Kidney epithelial cell (primary cell): ENCODE data around the gene COL23A1. TPM values are rescaled to one million over a fixed set of nuclear protein-coding genes. Genes with fewer than 3 reads are reported as not detected.

Experiments
- DNase-seq: peaks from one replicate; pipeline ENCODE4 v3.0.0-alpha.2; 2010; ENCODE audit warnings: low read depth
- H3K27me3 ChIP-seq: 2 replicates; pipeline ENCODE4 v1.6.0; 2011; ENCODE audit warnings: low read length; ENCODE audit not compliant: control insufficient read depth, insufficient read depth
- H3K36me3 ChIP-seq: 2 replicates; pipeline ENCODE4 v1.5.1; 2011; ENCODE audit warnings: low read length; ENCODE audit not compliant: control insufficient read depth, insufficient read depth
- H3K4me3 ChIP-seq: 2 replicates; pipeline ENCODE4 v1.5.1; 2011; ENCODE audit warnings: low read depth, mild to moderate bottlenecking, control low read depth, low read length
- CTCF ChIP-seq: IDR thresholded peaks from 2 replicates; pipeline ENCODE4 v1.5.1; 2011; ENCODE audit warnings: mild to moderate bottlenecking, moderate library complexity, low read length, control low read depth, inconsistent platforms; ENCODE audit not compliant: insufficient read depth, poor library complexity, severe bottlenecking
- total RNA-seq: library from RNA; depleted of rRNA; stranded (reverse); fragments of >200 nt; gene quantifications from 2 replicates; pipeline ENCODE4 v1.2.3, GENCODE V29; 2015

COL23A1 gene
- total RNA-seq, 1 donor from 2014 or later: 0.17 TPM

DNA sequence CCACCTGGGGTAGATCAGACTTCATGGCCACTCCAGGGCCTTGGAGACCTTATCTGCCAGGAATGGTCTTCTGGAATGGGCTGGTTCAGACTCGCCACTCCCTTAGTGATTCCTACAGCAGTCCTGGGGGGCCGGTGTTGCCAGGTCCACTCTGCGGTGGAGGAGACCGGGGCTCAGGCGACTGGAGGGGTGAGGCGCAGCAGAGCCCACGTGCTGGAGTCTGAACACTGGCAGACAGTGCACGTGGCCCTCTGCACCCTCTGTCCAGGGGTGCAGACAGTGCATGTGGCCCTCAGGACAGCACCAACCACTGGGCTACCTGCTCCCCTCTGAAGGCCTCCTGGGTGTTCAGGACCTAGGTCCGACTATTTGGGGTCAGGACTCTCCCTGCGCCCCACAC is 262.7 kb downstream of the COL23A1 start:
- Histone ChIP-seq H3K27me3 (peaks cover 15% of the 10 kb centered on the region), H3K4me3 (no peak overlapping the region), H3K36me3 (no peaks in the 10 kb centered on the region)
- TF ChIP-seq CTCF: no peak
- DNase-seq: no peak

DNA sequence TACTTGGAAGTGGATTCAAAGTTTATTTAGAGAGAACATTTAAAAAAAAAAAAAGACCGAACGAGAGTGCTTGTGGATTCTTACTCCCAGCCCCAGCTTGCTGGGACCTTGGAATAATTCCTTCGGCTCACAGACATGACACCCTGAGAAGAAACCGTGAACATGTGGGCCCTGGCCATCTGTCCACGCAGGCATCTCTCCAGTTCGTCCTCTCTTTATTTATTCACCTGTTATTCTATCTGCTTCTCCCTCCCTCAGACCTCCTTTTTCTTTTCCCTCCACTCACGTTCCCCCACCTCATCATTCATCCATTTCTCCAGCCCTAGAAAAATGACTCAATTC is 263.8 kb downstream of the COL23A1 start:
- TF ChIP-seq CTCF: no peak
- no peak for DNase-seq
- Histone ChIP-seq H3K4me3 (no peak overlapping the region), H3K36me3 (no peaks in the 10 kb centered on the region), H3K27me3 (peaks cover 15% of the 10 kb centered on the region)

DNA sequence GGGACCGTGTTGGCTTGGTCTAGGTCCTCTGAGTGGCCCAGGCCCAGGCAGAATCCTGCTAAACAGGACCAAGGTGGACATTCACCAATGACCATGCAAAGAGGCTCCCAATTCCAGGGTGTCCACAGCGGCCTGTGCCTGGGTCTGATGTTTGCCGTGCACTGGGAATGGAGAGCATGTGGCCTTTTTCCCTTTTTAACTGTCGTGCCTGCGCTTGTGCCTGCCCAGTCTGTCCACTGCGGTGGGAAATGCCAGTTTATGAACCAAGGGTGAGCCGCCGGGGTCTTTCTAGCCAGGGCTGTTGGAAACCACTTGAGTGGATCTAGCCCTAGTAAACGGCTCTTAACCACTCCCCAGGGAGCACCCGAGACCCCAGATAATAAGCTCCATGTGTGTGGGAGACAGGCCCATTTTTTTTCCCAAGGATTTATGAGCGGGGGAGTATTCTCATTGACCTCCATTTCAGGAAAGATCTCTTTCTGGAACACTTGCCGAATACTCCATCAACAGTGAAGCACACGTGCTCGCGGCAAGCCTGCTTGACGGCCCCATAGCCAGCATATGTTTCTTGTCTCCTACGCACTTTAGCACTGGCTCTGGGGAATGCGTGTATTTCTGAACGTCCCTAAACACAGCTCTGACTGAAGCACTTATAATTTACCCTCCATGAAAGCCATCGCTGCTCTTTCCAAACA is 264.4 kb downstream of the COL23A1 start:
- Histone ChIP-seq H3K36me3 (no peaks in the 10 kb centered on the region), H3K4me3 (no peak overlapping the region), H3K27me3 (peaks cover 15% of the 10 kb centered on the region)
- DNase-seq: no peak
- TF ChIP-seq CTCF: no peak

GRCh38 chr5:178325311-178325678 is 264.9 kb downstream of the COL23A1 start:
- H3K4me3 ChIP-seq: no peak overlapping the region
- TF ChIP-seq CTCF: no peak
- H3K27me3 ChIP-seq: peaks cover 15% of the 10 kb centered on the region
- H3K36me3 ChIP-seq: no peaks in the 10 kb centered on the region
- no peak for DNase-seq

- Histone ChIP-seq H3K4me3 (no peak overlapping the region), H3K36me3 (no peaks in the 10 kb centered on the region), H3K27me3 (peaks cover 15% of the 10 kb centered on the region)
- no peak for DNase-seq
- TF ChIP-seq CTCF: no peak
These were observed 265.5 kb downstream of the COL23A1 start for GRCh38 chr5:178324481-178325310.
